HK-2 (cell line): ENCODE measurements around the gene ZBTB25.

ENCODE experiments used
- DNase-seq: peaks from one replicate; pipeline ENCODE4 v3.0.0-alpha.2; 2018; ENCODE audit not compliant: unreplicated experiment

Gene ZBTB25

DNA sequence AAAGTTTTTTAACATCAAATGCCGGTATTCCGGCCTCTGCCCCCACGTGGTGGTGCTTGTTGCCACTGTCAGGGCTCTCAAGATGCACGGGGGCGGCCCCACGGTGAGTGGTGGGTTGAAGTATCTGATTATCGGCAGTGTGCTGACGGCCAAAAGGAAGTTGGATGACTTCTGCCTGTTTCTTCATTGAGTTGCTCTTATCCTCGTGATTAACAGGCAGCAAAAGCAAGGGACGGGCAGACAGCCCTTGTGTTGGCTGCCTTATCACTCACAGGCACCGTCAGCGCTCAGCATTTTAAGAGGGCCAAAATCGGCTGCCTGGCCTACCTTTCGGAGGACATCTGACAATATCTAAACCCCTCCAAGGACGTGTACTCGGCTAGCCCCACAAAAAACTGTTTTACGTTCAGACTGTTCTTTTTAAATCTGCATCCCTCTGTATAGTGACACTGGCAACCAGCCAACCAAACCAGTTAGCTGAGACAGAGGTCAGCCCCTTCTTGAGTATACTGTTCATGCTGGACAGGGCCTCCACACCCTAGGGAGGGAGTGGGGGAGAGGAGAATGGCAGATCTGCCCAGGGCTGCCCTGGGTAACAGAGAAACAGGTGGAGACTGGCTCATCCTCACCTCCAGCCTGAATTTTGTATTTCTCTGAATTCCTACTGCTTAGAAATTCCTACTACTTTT is 61.2 kb downstream of the ZBTB25 start:
- DNase-seq, result no peak

DNA sequence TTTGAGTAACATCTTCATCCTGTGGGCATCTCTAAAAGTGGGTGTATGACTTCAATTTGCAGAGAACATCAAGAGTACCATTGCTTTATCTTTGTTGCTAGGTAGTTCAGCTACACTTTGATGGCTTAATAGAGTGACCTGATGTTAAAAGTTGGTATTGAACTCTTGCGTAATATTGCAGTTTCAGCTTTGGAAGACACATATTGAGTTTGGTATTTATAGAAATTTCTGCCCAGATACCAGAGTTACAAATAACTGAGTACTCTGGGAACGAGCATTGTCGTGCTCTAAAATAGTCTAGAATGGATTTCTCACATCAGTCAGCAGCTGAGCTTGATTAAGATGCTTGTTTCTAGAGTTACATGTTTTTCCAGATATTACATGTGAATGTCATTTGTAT is 63.1 kb downstream of the ZBTB25 start:
- no peak for DNase-seq

DNA sequence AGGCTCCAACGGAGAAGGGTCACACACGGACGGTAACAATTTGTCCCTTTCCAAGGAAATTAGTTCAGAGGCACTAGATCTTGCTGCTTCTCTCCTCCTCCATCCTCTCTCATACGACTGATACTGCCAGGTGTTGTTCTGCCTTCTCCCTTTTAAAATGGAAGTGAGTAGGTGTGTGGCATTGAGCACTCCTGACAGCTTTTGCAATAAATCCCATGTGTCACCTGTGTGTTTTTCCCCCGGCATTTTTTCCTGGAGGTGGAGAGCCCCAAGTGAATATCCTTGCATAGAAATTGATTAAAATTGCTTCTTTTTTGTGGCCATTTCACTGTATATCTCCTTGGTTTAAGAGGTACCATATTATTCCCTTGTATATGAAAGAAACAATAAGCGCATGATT is 64.5 kb downstream of the ZBTB25 start:
- no peak for DNase-seq

DNA sequence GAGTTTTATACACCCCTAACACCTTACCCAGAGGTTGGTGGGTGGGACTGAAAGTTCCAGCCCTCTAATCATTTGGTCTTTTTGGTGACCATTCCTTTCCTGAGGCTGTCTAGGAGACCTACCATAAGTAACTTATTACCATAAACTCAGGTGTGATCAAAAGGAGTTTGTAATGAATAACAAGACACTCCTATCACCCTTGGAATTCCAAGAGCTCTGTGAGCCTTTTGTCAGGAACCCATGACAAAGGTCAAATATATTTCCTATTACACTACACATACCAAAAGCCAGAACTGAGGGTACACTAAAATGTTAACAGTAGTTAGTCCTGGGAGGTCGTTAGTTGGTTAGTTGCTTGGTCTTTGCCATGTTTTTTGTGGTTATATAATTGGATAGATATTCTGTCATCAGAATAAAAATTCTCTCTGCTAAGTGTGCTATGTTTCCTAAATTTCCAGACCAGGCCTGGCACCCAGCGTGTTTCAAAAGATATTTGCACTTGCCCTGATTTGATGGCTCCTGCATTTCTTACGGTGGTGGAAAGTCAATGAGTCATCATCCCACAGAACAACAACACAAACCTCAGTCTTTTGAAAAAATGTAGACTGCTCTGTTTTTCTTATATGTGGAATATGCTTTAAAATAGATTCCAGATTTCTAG is 65.3 kb downstream of the ZBTB25 start:
- peak; percentile 64 for DNase-seq

DNA sequence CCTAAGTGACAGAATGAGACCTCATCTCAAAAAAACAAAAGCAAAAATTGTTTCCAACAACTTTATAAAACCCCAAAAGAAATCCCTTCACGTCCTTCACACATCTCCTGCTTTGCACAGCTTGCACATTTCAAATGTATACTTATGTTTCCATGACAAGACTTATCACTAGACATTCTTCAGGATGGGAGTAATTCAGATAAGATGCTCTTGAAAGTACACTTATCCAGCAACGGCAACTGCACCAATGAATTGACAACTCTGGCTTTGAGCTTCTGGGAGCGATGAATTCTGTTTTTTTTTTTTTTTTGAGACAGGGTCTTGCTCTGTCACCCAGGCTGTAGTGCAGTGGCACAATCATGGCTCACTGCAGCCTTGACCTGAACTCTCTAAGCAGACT is 69.1 kb downstream of the ZBTB25 start:
- no peak for DNase-seq

DNA sequence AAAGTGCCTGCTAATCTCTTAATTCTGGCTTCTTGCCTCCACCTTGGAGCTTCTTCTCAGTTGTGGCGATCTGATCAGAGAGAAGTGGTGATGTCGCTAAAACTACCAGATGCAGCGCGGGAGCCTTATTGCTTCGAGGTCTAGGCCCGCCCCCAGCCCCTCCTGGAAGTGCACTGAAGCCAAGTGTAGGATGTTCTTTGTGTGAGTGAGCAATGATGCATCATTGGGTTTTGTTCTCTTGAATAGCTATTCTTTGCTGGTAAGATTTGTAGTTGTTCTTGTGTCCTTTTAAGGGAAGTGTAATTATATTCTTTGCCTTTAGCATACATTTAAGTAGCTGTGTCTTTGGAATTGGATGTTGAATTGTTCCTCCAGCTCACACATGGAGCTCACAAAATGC is 79.7 kb downstream of the ZBTB25 start:
- DNase-seq, result no peak

DNA sequence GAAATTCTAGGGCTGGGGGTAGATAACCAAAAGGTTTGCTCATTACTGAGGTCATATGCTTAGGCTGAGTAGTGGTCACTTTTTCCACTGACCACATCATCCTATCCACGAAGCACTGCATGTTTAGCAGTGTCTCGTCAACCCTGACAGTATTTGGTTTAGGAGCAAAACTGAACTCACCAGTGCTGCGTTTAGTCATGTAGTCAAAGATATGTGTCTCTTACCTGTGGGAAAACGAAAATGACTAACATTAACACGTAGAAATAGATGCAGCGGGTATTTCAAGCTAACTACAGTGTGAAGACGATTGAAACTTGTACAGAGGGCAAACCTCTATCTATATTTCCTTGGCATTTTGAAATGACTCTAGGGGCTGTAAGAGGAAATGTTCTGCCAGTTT is 80.9 kb downstream of the ZBTB25 start:
- DNase-seq, result no peak

DNA sequence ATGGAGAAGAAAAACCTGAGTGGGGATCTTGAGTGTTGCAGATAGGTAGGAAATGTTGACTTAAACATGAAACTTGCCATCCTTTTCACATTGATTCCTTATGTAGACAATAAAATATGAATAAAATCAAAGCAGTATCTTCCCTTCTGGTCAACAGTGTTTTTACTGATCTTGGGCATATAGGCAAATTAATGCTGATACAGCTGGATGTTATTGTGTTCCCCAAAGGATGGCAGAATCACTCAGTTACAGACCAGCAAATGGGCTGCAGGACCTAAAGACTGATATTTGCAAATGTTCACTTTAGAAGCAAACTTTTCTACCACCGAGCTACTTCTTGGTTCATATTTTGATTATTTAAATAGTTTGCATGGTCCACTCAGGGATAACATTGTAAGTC is 81.6 kb downstream of the ZBTB25 start:
- DNase-seq, result no peak

DNA sequence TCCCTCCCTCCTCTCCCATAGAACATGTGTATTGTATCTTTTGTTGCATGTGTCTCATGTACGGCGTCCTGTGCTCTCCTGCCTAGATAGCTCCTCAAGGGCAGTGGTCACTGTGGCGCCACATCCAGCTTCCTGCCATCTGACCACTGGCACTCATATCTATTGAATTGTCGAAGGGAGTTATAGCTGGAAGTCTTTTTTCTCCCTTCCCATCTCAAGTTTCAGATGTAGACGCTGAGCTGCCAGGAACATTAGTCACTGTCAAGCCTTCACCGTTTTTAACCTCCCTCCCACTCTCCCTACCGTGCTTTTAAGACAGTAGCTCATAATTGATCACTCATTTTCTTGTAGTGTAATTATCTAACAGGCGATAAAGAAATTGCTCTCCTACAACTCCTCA is 82.5 kb downstream of the ZBTB25 start:
- DNase-seq, result peak; percentile 55

DNA sequence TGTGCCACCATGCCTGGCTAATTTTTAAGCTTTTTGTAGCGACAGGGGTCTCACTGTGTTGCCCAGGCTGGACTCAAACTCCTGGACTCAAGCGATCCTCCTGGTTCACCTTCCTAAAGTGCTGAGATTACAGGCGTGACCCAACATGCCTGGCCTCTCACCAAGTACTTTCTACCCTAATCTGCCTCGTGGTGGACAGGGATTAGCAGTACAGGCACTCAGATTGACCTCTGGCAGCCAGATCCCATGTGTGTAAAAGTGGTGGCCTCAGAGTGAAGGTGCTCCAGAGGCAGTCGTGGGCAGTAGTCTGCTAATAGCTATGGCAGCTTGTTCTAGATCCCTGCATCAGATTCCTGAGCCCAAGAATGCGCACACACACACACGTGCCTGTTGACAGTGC is 84.6 kb downstream of the ZBTB25 start:
- no peak for DNase-seq

DNA sequence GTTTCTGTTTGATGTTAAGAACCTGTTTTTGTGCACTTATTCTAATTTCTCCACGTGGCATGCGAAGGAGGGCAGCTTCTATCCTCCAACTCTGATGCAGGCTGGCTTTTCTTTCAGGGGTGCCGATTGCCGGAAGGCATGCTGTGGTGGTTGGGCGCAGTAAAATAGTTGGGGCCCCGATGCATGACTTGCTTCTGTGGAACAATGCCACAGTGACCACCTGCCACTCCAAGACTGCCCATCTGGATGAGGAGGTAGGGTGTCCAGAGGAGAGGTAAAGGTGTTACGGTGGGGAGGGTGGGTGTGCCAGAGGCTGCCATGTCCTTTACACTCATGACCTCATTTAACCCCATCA is 85.9 kb downstream of the ZBTB25 start:
- no peak for DNase-seq

DNA sequence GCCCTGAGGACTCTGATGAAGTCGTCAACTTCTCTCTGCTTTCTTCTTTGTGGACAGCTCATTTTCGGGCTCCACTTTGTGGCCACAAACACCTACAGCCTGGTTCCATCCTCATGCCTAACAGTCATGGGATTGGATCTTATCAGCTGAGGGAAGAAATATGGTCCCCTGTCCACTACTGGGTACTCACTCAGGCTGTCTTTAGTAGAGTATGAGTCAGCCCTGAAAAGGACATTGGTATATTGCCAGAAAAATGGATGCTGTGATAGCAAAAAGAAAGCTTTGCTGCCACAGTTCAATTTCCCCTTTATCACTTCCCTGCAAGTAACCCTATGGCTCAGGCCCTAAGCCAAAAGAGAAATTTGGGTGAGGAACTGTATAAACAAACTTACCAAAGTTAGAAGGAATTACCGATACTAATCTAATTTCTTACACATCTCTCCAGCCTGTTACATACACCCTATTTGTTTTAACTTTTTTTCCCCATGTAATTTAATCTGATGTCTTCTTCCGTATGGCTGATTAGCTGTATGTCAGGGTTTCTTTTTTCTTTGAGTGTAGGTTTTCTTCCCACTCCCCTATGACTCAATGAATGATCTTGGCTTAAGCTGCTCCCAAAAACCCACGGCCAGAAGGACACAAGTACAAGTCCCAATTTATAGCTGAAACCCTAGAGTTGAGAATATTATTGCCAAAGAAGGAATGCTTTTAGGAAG is 86.4 kb downstream of the ZBTB25 start:
- DNase-seq, result no peak

DNA sequence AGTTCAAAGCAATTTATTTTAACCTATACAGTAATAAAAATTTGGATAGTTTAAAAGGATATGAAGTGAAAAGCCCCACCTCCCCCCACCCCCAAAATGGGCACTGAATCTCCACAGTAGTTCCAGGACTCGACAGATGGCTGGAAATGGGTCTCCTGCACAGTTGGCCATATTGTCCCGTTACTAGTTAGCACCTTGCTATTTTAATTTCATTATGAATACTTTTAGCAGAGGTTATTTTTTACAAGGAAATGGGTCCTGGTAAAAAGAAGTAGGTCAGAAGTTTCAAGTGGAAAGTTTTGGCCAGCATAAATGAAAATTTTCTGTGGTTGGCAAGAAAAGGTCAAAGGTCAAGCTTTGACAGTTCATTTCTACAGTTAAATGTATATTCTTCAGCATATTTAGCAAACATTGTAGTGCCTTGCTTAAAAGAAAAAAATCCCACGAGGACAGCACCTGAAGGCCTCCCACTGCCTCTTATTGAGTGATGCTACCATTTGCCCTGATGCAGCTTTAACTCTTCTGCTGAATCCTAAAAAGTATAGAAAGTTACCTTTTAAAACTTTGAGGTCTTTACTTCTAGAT is 87.2 kb downstream of the ZBTB25 start:
- no peak for DNase-seq

DNA sequence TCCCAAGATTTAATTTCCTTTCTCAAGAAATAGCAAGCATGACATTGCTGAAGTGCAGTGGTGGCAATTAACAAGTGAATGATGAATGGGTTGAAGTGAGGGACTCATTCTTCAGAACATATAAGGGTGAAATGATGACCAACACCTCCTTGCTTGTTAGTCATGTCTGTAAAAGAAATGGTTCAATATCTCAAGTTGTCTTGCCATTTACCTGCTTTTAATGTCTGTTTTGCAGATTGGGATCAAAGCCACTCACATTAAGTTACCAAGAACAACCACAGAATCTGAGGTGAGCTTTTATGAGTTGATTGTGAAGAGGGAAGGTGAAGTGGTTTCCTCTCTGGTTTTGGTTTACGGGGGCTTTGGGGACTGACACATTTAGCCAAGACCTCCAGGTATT is 91.4 kb downstream of the ZBTB25 start:
- no peak for DNase-seq

DNA sequence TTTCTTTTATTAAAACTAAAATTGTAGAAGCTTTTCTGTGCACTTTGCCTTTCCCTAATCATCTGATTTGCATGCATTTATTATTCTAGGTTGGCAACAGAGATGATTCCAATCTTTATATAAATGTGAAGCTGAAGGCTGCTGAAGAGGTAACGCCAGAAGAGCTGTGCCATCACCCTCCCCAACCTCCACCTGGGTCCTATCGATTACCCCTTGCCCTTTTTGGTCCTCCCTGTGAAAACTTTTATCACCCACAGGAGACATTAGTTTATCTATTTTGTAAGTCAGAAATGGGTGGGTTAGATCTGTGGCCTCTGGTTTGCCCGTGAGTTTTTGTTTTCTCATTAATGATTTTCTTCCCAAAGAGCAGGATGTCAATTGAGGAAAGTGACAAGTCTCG is 92.6 kb downstream of the ZBTB25 start:
- DNase-seq, result no peak

DNA sequence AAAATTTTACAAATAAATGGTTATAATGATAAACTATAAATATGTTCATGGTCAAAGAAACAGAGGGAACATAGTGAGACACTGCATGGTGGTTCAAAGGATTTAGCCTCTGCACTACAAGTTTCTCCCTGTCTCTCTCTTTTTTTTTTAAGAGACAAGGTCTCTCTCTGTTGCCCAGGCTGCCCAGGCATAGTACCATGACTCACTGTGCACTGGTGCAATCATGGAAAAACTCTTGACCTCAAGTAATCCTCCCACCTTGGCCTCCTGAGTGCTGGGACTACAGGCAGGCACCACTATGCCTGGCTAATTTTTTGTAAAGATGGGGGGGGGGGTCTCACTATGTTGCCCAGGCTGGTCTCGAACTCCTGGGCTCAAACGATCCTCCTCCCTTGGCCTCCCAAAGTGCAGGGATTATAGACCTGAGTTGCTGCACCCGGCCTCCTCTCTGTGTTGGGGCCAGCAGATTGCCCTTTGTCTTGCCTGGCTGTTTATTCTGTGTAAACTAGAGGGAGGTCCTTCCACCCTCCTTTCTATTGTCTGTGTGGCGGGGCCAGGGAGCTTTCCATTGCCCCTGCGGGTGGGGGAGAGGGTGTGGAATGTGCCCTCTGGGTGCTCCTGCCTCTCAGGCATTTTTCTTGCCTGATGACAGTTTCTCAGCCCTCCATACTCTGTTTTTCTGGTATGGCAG is 93.4 kb downstream of the ZBTB25 start:
- DNase-seq, result peak; percentile 62

DNA sequence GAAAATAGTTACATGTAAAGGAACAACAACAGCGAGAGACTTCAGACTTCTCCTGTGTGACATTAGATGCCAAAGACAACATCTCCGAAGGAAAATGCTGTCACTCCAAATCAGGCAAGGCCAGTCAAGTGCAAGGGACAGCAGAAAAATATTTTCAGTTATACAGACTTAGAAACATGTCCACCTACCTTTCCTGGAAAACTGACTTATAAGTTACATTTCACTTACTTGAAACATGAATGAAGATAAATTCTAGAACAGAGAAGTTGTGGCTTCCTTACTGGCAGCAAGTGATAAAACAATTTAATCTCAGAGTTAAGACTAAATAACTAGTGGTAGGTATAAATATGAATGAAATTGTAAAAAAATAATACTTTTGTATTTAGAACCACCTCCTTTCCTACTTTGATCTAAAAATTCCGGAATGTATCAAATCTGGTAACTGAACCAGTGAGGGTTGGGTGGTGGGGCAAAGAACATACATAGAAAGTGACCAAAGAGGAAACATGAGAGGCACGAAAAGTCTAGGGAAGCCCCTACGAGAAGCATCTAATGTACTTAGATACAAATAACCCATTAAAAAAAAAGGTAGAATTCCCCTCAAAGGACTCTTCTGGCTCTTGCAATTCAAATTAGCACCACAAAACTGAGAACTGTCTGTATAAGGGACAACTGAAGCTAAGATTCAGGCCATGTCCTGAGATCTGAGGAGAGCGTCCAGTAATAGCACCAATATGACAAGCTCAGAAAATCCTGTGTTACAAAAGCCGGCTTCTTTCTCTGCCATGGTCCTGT is 94.3 kb downstream of the ZBTB25 start:
- no peak for DNase-seq

DNA sequence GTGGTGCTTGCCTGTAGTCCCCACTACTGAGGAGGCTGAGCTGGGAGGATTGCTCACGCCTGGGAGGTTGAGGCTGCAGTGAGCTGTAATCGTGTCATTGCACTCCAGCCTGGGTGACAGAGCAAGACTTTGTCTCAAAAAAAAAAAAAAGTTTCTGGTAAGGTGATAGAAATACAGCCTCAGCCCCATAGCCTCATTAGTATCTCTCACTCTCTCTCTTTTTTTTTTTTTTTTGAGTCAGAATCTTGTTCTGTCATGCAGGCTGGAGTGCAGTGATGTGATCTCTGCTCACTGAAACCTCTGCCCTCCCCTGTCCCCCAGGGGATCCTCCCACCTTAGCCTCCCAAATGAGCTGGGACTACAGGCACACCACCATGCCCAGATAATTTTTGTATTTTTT is 96.3 kb downstream of the ZBTB25 start:
- no peak for DNase-seq

DNA sequence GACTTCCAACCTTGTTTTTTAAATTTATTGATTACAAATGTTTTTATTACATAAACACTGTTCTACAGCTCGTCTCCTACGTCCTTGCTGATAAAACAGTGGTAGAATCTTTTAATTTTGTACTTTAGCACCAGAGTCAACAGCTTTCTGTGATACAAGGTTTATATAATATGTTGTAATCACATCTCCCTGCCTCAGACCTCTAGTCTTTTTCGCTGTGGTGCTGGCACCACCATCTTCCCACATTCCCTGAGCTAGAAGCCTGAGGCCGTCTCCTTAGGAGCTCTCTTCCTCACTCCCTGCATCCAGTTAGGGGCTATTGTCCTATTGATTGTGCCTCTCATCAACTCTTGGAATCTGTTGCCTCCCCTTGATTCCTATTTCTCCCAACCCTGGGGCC is 98.3 kb downstream of the ZBTB25 start:
- DNase-seq, result no peak

DNA sequence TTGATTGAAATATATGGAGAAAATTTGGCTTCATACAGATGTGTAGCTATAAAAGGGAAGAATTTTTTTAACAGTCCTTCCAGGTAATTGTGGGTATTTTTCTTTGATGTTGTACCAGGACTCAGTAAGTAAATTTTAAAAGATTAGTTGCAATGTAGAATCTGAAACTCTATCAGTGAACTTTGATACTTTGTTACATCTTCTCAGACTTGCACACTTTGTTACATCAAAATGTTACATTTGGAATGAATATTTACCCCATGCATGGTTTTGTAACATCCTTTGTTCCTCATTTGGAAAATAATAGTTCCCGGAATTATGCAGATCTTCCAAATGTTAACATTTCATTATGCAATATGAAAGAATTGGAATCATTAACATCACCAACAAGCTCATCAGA is 101.7 kb downstream of the ZBTB25 start:
- no peak for DNase-seq

DNA sequence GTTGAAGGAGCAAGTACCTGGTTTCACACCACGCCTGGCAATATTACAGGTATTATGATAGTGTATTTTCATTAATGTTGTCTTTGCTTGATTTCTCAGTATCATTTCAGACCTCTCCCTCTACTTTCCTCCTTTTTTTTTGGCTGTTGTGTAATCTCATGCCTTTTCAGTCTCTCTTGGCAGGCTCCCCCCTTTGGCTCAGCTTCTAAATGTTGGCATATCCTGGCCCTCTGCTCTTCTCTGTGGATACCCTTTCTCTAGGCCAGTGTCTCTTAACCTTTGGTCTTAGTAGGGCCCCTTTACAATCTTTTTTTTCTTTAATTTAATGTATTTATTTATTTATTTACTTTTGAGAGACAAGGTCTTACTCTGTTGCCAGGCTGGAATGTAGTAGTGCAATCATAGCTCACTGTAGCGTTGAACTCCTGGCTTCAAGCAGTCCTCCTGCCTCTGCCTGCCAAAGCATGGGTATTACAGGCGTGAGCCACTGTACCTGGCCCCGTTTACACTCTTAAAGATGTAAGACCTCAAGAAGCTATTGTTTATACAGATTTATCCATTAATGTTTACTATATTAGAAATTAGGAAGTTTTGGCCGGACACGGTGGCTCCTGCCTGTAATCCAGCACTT is 102.7 kb downstream of the ZBTB25 start:
- no peak for DNase-seq
